NCI-H146 treated with DMSO at 0.1 percent for 48 hours (cell line): Measurements from ENCODE around the gene CNBD2.
"Not testable (repeated sequence)": the region's sequence is repeated elsewhere in the genome, so short reads cannot be mapped to it uniquely, and the experiment has no call there.

Experiments
- DNase-seq: peaks from one replicate; lab custom pipeline; 2025; ENCODE audit not compliant: unreplicated experiment; lab: John Stamatoyannopoulos, UW

Gene CNBD2

DNA sequence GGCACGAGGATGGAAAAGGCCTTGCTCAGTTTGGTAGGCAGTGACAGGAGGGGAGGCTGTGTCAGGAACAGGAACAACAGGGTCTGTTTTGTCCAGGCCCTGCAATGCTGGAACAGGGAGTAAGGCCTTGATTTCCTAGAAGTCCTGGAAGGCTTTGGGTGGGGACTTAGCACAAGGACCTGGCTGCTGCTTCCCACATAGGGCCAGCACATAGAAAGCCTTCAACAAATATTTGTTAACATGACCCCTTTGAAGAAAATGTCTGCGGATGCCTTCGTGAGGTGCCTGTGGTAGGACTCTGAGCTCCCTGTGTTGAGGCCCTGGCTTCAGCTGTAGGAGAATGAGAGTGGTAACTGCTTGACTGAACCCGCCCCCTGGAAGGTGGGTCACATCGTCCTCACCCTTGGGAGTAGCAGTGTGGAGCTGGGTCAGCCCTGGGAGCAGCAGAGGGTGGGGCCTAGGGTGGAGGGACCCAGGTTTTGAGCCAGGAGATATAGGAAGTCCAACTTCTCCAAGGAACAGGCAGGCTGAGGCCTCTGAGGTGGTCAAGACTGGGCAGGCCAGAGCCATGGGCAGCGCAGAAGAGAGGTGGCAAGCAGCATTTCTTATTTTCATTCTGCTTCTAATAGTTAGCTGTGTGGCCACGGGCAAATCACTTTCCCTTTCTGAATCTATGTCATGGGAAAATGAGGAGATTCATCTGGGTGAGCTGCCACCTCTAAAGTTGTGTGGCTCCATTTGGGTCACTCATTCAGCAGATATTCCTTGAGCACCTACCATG lies 50.0 kb downstream of the CNBD2 start:
- no peak for DNase-seq

DNA sequence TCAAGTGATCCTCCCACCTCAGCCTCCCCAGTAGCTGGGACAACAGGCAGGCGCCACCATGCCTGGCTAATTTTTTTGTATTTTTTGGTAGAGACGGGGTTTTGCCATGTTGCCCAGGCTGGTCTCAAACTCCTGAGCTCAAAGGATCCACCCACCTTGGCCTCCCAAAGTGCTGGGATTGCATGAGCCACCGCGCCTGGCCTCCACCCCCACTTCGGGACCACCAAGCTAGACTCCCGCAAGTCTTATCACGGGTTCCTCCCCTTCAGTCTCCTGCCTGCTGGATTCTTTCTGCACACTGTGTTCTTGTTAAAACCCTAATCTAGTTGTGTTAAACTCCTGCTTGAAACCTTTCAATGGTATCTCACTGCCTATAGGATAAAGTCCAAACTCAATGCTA lies 57.7 kb downstream of the CNBD2 start:
- DNase-seq: not testable (repeated sequence)

DNA sequence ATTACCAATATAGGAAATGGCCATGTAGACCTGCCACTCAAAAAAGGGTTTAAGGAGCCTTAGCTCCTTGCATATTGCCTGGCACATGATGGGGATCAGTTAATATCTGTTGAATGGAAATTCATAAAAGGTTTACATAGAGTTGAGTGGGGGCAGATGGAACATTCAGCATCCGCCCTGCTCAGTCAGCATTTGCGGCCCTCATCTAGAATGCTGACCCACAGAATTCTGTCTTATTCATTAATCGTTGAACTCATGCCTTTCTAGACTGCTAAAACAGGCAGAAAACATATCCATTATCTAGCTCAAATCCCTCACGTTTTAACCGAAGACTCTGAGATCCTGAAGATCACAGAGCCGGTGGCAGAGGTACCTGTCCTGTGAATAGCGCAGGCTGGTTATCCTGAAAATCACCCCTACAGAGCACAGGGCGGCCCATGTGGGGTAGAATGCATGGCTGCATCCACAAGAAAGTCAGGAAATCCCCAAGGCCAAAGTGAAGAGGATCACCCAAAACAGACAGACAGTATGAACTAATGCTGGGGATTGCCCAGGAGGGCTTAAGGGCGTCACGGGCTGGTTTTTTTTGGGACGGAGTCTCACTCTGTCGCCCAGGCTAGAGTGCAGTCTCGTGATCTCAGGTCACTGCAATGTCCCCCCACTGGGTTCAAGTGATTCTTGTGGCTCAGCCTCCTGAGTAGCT lies 59.9 kb downstream of the CNBD2 start:
- DNase-seq: no peak

DNA sequence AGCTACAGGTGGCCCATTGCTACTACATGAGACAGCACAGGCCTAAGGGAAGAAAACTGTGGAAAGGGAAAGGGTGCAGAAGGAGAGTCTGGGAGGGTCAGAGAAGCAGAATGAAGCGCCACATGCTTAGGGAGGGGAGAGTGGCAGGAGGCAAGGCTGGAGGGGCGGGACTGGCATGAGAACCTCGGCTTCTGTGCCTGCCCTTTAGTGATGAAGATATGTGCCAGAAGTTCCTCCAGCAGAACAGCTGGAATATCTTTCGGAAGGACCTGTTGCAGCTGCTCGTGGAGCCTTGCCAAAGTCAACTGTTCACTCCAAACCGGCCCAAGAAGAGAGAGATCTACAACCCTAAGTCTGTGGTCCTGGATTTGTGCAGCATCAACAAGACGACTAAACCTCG lies 61.8 kb downstream of the CNBD2 start:
- no peak for DNase-seq

DNA sequence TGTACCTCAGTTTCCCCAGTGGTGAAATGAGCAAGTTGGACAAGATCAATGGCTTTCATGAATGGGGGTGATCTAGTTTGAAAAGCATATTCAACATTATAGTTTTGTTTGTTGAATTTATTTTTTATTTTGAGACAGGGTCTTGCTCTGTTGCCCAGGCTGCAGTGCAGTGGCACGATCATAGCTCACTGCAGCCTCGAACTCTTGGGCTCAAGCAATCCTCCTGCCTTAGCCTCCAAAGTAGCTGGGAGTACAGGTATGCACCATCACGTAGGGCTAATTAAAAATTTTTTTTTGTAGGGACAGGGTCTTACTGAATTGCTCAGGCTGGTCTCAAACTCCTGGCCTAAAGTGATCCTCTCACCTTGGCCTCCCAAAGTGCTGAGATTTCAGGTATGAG lies 63.4 kb downstream of the CNBD2 start:
- no peak for DNase-seq

DNA sequence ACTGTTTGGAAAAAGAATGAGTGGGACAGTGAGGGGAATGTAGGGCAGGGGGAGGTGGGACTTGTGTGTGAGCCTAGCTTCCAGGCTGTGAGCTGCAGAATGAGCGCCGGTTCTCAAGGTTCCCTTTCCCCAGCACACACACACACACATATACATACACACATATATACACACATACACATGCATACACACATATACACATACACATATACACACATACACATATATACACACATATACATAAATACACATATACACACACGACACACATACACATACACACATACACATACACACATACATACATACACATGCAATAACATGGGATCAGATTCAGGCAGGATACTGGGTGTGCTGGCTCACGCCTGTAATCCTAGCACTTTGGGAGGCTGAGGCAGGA lies 66.5 kb downstream of the CNBD2 start:
- DNase-seq: no peak

DNA sequence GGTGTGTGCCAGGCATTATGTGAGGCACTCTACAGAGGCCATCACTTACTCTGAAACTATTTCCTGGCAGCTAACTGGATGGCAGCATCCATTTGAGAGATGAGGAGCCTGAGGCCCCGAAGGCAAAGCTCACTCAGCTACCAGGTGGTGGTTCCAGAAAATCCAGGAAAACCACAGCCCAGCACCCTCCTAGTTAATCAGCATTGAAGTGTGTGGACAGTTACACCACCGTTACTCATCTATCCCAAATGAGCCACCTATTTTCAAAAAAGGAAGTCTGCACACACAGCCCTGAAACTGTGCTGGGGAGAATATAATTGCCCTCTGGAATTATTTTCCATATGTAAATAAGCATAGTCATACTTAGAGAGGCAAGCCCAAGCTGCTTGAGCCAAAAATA lies 67.4 kb downstream of the CNBD2 start:
- no peak for DNase-seq

DNA sequence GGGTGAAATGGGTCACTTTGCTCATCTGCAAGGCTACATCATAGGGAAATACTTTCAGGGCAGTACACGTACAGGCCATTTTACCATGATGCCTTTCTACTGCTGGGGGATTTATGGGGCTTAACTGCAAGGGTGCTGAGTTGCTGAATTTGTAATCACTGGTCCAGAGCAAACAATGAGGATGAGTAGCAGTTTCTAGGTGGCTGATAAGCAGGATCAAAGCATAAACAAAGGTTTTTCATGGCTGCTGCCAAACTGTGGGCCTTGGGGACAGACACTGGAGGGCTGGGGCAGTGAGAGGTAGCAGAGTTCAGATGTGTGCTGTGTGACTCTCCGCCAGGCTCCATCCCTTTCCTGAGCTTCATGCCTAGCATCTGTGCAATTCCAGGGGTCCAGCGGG lies 68.3 kb downstream of the CNBD2 start:
- DNase-seq: no peak

DNA sequence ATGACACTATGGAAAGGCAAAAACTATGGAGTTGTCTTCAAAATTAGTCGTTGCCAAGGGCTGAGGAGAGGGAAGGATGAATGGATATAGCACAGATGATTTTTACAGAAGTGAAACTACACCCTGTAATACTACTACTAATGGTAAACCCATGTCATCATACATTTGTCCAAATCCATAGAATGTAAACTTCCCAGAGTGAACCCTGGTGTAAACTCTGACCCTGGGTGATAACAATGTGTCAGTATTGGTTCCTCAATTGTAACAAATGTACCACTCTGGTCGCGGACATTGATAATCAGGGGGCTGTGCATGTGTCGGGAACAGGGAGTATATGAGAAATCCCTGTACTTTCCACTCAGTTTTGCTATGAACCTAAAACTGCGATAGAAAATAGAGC lies 72.2 kb downstream of the CNBD2 start:
- no peak for DNase-seq

DNA sequence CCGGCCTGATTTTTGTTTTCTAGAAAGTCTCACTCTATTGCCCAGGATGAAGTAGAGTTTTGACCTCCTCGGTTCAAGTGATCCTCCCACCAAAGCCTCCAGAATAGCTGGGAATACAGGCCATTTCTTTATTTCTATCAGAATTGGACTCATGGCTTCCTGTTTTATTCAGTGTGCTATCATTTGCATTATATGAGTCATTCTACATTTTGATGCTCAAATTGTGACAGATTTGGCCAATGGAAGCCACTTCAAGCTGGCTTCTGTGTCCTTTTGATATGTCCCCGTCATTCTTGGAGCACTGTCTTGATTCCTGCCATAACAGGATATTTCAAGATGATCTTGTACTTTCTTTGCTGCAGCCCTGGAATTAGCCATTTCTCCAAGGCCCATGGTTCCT lies 75.1 kb downstream of the CNBD2 start:
- DNase-seq: no peak

DNA sequence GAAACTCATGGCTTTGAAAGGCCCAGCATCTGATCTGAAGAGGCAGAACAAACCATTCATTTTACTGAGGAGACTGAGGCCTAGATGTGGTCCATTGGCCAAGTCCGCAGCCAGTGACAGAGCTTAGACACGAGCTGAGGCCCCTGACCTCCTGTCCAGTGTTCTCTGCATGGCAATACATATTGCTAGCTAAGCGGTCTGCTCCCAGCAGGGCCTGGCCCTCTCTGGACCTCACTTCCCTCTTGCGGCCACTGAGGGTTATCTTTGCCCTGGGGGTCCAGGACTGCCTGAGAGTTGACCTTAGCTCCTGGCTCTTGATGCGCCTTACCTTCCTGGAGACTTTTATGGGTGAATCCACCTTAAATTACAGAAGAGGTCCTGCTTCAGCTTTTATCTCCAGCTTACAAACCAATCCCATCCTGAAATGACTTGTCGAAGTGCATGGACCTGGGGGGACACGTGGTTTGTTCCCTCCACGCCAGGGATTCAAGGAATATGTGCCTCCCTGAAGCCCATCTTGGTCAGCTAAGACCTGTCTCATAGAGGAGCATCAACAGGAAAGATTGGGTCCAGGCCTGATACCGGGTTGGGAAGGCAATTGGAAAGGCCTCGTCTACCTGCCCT lies 75.6 kb downstream of the CNBD2 start:
- DNase-seq: no peak

DNA sequence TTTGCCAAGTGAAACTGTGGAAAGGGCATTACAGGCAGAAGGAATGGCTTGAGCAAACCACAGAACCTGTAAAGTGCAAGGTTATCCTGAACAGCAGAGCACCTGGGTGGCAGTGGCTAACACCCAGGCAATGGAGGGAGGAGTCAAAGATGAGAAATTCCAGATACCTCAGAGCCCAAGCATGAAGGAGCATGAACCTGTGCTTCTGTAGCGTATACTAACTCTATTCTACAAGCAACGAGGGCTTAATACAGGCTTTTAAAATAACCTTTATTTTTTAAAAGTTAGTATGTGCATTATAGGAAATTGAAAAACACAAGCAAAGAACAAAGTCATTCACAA lies 77.0 kb downstream of the CNBD2 start:
- no peak for DNase-seq

DNA sequence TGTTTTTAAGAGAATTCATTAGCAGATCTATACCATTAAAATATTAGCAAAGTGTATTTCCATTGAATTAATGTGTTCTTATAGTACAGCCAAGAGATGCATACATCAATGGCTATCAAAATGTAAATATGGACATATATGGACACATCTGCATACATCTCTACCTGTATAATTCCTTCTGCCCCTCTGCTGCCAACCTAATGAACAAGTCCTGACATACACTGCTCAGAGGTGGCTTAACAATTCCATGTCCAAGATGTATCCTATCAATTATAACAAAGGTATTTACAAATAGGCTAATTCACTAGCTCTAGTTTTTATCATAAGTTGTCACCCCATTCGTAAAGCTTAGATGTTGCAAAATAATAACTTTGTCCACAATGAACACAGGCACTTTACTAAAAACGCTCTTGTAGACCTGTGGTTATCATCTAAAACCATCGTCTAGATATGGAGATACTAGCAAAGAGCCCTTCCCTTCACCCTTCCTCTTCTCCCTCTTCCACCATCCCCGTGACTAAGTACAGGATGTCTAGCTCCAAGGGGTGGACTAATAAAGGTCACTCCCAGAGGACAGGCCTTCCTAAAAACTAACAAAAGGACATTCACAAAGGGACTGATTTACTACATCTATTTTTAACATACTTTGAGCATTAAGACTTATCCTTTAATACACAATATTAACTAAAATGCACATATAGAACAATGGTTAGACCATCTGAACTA lies 77.8 kb downstream of the CNBD2 start:
- not testable (repeated sequence) for DNase-seq

DNA sequence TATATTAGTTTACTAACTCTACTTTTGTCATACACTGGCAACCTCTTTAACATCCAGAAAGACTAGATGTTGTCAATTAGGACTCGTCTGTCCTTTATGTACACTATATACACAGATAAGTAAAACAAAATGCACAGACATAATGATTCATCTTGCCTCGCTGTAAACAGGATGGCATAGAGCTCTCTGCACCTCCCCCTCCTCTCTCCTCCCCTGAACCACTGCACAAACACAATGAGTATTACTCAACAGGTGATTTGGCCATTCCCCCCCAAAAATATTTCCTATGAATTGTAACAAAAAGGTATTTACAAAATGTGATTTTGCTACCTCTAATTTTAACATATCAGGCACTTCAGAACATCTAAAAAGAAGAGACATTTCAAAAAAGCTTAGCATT lies 81.0 kb downstream of the CNBD2 start:
- DNase-seq: not testable (repeated sequence)

DNA sequence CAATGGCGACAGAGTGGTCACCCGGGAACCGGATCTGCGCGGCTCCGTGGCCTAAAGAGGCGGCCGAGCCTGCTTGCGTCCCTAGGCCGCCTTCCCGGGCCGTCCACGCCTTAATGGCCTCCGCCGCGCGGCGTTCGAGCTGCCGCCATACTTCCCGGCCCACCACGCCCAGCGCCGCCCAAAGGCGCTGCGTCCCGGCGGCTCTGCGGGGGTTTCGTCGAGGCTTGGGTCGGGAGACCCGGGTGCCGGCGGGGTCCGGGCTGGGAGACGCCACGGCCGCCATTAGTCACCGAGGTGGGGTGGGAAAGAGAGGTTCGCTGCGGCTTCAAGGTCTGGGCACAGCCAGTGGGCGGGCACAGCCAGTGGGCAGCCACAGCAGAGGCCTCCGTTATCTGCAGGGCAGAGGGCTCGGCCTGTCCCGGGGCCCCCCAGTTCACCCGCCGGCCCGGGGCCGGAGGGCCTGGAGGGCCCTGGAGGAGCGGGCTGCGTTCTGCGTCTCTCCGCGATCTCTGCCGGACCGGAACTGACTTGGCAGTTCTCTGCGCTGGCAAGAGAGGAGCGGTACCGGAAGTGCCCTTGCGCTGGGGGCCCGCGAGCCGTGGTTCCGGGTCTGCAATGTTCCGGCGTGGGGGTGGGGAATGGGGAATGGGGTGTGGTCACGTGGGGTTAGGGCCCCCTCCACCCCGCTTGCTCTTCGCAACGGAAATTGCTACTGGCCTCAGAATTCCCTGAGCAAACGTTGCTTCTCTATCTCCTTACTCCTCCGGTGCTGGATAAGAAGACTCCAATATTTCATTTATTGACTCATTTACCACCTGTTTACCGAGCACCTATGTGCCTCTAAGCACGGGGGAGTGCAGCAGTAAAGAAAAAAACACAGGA lies 82.3 kb downstream of the CNBD2 start:
- peak; percentile 81 for DNase-seq

DNA sequence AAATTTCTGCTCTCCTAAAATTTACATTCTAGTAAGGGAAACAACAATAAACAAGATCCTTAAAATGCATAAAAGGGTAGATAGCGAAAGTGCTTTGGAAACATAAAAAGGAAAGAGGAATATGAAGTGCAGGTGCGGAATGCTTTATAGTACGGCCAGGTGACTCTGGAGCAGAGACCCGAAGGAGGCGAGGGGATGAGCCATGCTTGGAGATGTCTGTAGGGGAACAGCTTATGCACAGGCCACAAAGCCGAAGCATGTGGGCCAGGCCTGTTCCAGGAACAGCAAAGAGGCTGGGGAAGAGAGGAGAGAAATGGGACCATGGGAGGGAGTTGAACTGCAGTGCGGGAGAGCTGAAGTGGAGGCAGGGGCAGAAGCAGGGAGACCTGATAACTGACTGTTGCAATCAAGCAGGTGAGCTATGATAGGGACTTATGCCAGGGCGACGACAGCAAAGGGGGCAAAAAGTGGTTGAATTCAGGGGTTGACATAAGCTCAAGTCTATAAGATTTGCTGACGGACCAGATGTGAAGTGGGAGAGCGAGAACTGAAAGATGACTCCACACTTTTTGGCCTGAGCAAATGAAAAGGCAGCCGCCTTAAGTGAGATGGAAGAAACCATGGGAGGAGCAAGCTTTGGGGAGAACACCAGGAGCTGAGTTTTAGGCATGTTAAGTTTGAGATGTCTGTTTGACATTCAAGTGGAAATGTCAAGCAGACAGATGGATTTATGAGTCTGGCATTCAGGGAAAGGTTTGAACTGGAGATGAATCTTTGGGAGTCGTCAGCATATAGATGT lies 83.1 kb downstream of the CNBD2 start:
- no peak for DNase-seq

DNA sequence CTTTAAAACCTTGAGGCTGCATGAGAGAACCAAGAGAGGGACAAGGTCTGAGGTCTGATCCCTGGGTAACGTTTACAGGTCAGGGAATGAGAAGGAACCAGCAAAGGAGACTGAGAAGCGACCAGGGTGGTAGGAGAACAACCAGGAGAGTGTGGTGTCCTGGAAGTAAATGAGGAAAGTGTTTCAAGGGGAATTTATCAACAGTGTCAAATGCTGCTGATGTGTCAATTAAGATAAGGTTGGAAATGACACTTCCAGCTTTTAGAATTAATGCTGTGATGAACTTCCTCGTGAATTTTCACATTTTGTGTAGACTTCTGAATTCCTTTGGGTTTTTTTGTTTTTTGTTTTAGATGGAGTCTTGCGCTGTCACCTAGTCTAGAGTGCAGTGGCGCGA lies 83.7 kb downstream of the CNBD2 start:
- DNase-seq: no peak

DNA sequence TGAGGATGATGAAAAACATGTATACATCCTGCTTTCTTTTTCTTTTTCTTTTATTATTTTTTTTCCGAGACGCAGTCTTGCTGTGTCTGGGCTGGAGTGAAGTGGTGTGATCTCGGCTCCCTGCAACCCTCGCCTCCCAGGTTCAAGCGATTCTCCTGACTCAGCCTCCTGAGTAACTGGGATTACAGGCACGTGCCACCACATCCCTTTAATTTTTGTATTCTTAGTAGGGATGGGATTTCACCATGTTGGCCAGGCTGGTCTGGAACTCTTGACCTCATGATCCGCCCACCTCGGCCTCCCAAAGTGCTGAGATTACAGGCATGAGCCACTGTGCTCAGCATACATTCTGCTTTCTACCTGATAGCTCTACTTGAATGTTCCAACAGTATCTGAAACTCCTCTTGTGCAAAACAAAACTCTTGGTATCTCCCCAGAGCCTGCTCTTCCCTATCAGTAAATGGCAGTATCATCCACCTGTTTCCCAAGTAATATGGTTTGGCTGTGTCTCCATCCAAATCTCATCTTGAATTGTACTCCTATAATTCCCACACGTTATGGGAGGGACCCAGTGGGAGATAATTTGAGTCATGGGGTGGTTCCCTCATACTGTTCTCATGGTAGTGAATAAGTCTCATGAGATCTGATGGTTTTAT lies 85.6 kb downstream of the CNBD2 start:
- DNase-seq: not testable (repeated sequence)

DNA sequence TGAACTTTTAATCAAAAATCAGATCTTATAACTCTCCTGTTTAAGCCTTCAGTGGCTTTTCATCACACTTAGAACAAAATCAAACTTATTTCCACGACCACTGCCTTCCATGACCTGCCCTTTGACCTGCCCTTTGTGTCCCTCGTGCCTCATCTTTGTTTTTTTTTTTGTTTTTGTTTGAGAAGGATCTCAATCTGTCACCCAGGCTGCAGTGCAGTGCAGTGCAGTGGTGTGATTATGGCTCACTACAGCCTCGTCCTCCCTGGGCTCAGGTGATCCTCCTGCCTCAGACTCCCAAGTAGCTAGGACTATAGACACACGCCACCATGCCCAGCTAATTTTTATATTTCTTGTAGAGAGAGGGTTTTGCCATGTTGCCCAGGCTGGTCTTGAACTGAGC lies 86.8 kb downstream of the CNBD2 start:
- DNase-seq: no peak
